GM12891 (cell line): Measurements from ENCODE around the gene PCDH19.

Experiments used
- DNase-seq: peaks from one replicate; pipeline ENCODE4 v3.0.0; 2011; ENCODE audit warnings: low spot score; ENCODE audit not compliant: insufficient read length
- FAIRE-seq: peaks from 2 replicates; lab custom pipeline; 2011; peaks lifted over from hg19 to GRCh38; lab: Jason Lieb, UNC
- PAX5 ChIP-seq: IDR thresholded peaks from 2 replicates; pipeline ENCODE4 v1.6.1; 2011; ENCODE audit warnings: low read length, moderate library complexity, mild to moderate bottlenecking; ENCODE audit not compliant: insufficient read depth, severe bottlenecking
- POLR2A ChIP-seq: IDR thresholded peaks from 2 replicates; pipeline ENCODE4 v1.6.1; 2011; ENCODE audit warnings: low read depth, low read length, control low read depth
- POLR2AphosphoS5 ChIP-seq: IDR thresholded peaks from 2 replicates; pipeline ENCODE4 v1.6.1; 2011; ENCODE audit warnings: low read depth, low read length, control low read depth
- POU2F2 ChIP-seq: IDR thresholded peaks from 2 replicates; pipeline ENCODE4 v1.6.1; 2011; ENCODE audit warnings: low read depth, mild to moderate bottlenecking, control low read depth, low read length, moderate library complexity
- SPI1 ChIP-seq: IDR thresholded peaks from 2 replicates; pipeline ENCODE4 v1.6.1; 2011; ENCODE audit warnings: low read depth, low read length, control low read depth
- TAF1 ChIP-seq: IDR thresholded peaks from 2 replicates; pipeline ENCODE4 v1.6.1; 2011; ENCODE audit warnings: low read depth, low read length, control low read depth

Gene PCDH19

DNA sequence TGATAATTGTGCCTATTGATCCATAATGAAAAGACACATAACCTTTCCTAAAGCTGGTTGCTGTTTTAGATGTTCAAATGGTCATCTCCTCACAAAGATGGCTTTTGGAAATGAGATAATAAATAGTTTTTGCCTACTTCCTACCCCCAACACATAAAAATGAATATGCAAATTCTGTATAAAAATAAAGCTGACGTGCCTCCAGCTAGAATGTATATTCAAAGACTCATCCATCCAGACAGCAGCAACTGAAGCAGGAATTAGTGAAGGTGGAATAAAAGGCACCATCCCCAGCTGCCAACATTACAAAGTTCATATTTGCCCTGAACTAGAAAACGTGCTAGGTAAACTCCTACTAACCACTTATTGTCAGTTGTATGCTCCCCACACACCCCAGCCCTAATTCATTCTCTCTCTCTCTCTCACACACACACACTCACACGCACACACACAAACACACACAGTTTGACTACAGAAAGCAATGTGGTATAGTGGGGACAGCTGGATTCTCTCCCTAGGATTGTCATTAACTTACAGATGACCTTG, 53.6 kb downstream of the PCDH19 start:
- DNase-seq: no peak
- TF ChIP-seq PAX5: no peak
- TF ChIP-seq POLR2AphosphoS5: no peak
- TF ChIP-seq POLR2A: no peak
- no peak for FAIRE-seq

DNA sequence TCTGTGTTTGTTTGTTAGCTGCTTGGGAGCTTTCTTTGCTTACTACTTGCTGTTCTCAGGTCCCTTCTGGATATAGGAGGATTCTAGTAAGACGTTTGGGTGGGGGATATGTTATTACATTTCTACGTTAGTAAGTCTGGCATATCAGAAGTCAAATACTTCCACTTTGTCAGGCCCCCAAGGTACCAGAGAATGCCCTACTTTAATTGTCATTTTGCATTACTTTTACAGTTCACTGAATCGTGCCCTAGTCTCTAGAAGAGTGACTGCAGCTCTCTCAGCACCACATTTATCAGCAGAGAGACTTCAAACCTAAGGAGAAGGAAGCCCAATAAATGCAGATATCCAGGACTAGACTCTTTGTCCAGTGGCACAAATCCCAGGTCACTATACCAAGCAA, 54.4 kb downstream of the PCDH19 start:
- FAIRE-seq: no peak
- DNase-seq: no peak
- no peak for TF ChIP-seq TAF1
- no peak for TF ChIP-seq PAX5
- no peak for TF ChIP-seq POLR2A
- no peak for TF ChIP-seq POLR2AphosphoS5
- no peak for TF ChIP-seq SPI1
- TF ChIP-seq POU2F2: no peak

DNA sequence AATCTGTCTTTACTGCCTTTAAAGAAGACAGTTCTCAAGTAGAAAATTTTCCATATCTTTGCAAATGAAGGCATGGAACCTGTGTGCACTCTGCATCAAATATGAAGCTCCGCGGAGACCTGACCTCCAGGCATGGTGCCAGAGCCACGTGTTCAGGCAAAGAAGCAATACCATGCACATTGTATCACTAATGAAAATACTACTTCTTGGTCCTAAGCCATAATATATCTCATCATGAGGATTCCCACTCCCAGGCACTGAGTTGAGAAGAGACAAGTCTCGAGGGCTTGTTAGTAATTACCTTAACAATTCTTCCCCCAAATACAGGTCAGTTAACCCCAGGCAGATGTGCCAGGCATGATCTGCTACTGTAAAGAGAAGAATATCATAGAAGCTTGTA, 56.7 kb downstream of the PCDH19 start:
- FAIRE-seq (no peak), DNase-seq (no peak)
- no peak for TF ChIP-seq PAX5
- TF ChIP-seq POLR2AphosphoS5: no peak
- TF ChIP-seq SPI1: no peak
- no peak for TF ChIP-seq TAF1

DNA sequence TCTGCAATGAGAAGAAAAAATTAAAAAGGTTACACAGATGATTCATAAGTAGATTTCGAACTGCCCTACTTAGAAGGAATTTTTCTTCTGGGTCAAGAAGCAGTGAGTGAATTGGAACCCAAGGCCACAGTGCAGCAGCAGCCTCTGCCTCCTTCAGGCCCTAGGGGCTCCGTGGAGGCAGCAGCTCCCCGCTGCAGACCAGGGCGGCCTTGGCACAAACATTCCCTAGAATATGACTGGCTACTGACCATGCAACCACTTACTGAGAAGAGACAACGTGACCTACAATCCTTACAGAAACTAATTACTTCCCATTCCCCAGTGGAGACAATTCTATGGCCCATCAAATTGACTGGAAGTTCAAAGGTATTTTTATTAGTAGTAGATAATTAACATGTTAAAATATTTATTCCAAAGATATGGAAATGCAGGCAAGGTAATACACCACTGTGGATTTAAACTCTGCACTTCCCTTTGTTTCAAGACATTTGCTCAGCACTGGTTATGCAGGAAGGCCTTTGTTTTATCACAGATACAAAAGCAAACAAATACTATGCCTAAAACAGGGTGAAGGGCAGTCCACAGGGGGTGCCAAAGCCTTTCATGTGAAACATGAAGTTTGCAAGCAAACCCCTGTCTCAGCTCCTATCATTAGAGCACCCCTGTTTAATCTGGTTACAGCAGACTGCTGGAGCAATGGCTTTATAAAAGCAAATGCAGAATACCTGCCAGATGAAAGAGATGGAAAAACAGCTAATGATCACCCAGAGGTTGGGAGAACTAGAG, 59.2 kb downstream of the PCDH19 start:
- DNase-seq (no peak), FAIRE-seq (no peak)
- TF ChIP-seq SPI1 (no peak), TAF1 (no peak), PAX5 (no peak), POLR2AphosphoS5 (no peak)

DNA sequence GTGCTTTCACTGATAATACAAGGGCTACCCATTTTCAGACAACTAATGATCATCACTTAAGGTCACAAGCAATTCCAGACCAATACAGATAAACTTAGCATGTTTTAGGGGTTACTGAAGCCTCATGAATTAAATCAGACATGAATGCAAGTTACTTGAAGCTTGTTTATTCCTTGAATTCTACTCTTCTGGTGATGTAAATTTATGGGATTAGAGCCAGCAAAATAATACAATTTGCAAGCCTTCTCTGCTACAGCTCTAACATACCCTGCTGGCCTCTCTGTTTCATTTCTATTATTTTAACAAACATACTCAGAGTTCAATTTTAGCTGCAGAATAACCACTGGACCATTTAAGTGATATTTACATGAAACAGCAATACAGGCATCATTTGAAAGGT, 60.7 kb downstream of the PCDH19 start:
- DNase-seq (no peak), FAIRE-seq (no peak)
- TF ChIP-seq POLR2AphosphoS5 (no peak), POU2F2 (no peak)

DNA sequence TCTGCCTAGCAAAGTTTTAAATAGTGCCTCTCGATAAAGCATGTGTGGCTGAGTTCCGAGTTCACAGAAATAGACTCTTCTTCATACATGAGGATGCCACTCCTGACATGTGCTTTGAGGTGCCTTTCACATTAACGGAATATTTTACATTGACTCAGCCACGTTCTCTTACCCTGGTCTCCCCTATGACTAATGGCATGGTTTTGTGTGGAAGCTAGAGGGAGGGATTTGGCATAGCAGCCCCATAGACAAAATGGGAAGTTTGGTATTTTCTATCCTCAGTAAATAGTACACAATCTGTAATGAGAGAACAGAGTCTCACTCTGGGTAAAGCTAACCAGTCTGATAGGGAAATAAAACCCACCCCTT, 68.9 kb downstream of the PCDH19 start:
- no peak for DNase-seq
- TF ChIP-seq POLR2A (no peak), POLR2AphosphoS5 (no peak), SPI1 (no peak), TAF1 (no peak), PAX5 (no peak), POU2F2 (no peak)
- no peak for FAIRE-seq

DNA sequence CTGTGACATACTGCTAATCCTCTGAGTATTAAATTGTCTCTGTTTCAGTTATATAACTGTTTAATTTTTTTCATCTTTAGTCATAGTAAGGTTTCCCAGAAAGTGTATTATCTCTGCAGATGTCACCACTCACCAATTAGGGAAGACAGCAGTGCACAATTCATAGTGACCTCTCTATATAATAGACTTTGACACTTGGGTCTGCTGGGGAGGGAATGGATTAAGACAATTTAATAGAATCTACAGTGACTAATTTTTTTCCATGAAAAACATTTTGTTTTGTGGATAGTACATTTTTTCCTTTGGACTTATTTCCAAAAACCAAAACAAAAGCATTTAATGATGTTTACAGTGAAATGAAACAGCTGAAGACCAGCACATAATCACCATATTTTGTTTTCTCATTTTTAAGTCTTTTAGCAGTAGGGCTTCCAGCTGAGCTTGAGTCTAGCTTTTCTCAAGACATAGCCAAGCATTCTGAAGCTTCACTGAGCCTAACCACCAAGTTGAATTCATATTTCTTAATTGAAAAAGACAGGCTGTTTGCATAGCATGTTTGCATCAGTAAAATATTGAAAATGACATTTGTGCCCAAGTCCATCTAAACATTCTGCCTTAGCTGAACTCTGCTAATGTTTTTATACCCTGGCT, 69.5 kb downstream of the PCDH19 start:
- FAIRE-seq (no peak), DNase-seq (no peak)
- no peak for TF ChIP-seq POLR2AphosphoS5
- TF ChIP-seq POU2F2: no peak
- no peak for TF ChIP-seq TAF1
- TF ChIP-seq POLR2A: no peak
- TF ChIP-seq SPI1: no peak
- TF ChIP-seq PAX5: no peak

DNA sequence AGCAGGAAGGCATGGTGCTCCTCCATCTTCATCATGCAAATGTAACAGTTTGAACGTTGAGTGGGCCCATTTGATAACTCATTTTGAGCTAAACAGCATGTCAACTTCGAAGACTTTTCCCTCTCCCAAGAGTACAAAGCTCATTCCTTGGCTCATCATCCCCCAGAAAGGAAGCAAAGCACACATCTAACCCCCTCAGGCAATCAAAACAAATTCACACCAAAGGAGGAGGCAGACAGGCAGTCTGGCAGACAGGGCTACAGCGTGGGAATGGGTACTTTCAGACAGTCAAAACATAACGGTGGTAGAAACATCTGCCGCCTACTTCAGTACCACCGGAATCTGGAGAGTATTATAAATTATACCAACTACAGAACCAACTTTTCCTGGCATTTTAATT, 81.7 kb downstream of the PCDH19 start:
- no peak for DNase-seq
- FAIRE-seq: no peak
- TF ChIP-seq POLR2A: no peak
- TF ChIP-seq SPI1: no peak
- TF ChIP-seq POLR2AphosphoS5: no peak
- no peak for TF ChIP-seq PAX5
- no peak for TF ChIP-seq POU2F2
- TF ChIP-seq TAF1: no peak

DNA sequence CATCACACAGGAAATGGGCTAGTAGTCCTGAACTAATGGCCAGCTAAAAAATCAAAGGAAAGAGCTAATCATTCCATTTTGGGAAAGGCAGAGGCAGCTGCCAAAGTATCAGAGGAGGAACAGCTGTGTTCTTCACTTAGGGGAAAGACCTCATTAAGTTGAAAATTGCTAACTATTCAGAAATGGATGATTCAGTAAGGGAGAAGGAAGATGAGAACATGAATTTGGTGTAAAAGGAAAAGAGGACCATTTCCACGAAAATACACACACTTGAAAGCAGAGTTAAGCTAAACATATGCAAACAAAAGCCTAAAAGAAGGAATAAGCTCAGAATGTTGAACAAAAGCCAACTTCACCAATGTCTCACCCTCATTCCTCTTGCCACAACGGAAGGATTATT, 90.4 kb downstream of the PCDH19 start:
- FAIRE-seq: no peak
- TF ChIP-seq SPI1 (no peak), POU2F2 (no peak), TAF1 (no peak), PAX5 (no peak), POLR2A (no peak), POLR2AphosphoS5 (no peak)
- DNase-seq: no peak

DNA sequence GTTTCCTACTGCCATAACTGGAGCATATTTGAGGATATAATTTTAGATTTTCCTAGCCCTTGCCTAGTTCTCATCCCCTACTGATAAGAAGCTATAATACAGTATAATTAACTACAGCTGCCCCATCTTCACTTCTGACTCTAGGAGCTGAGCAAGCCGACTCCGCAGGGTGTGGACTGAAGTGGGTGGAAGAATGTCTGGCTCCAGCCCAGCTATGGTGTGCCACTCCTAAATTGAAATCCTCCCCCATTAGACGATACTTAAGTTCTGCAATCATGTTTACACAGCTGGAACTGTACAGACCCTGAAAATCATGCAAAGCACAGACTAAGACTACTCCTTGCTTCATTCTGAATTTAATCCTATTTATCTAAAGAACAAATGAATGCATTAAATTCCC, 93.1 kb downstream of the PCDH19 start:
- TF ChIP-seq SPI1 (no peak), PAX5 (no peak), POLR2A (no peak), POU2F2 (no peak), TAF1 (no peak), POLR2AphosphoS5 (no peak)
- DNase-seq (no peak), FAIRE-seq (no peak)
